Skin epidermis (tissue), 12 donors: ENCODE measurements around the gene MT2A.

Source experiments
- H3K27ac ChIP-seq, 21 experiments: fragments of 200-600 bp; sonication (generic) in 11 of 21; one replicate each; pipeline ENCODE4 v1.5.0; 2020; ENCODE audit warnings: mild to moderate bottlenecking in 3 of 21, inconsistent platforms in 2 of 21, moderate library complexity in 2 of 21
- H3K4me3 ChIP-seq, 7 experiments: fragments of 200-600 bp; sonication (generic) in 2 of 7; one replicate each; pipeline ENCODE4 v1.5.0; 2020; ENCODE audit warnings: inconsistent platforms in 2 of 7, mild to moderate bottlenecking in 2 of 7, moderate library complexity in 1 of 7

Gene MT2A

GRCh38 chr16:56632848-56633365 is 24.5 kb downstream of the MT2A start:
- Histone ChIP-seq H3K27ac (peak overlapping the region in 16 of 21 experiments; percentile 31 to 90 (median 60)), H3K4me3 (peak overlapping the region; percentile 19 to 47 (median 32))

DNA sequence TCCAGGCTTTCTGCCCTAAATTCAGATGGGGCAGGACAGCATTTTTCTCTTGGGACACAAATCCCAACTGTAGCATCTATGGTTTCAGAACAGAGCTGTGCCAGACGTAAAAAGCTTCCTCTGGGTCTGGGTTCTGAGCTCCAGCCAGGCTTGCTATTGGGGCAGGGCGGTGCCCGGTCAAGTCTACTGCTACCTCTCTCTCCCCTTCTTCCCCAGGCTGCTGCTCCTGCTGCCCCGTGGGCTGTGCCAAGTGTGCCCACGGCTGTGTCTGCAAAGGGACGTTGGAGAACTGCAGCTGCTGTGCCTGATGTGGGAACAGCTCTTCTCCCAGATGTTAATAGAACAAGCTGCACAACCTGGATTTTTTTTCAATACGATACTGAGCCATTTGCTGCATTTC is 25.2 kb downstream of the MT2A start:
- Histone ChIP-seq H3K27ac (peak overlapping the region in 8 of 21 experiments; percentile 11 to 90 (median 70)), H3K4me3 (peak overlapping the region in 2 of 7 experiments; percentile 6 to 47)

DNA sequence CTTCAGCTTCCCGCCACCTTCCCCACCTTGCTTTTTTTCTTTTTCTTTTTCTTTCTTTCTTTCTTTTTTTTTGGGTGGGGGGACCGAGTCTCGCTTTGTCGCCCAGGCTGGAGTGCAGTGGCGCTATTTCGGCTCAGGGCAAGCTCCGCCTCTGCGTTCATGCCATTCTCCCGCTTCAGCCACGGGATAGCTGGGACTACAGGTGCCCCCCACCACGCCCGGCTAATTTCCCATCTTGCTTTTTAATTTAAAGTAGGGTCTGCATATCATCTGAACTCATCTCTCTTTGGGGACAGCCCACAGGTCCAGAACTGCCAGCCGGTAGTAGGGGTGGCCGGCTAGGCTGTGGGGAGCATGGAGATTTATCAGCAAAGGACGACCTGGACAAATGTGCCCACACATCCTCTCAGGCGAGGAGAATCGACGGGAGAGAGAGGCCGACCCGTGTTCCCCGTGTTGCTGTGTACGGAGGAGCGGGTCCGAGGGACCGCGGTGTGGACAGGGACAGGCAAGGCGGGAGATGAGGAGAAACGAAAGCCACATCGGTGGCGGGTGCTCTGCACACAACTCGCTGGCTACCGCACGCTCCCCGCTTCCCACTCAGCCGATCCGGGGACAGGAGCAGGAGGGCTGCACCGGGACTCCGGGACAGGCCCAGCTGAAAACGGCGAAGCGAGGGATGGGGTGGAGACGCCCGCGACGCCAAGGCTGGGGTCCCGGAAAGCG is 26.5 kb downstream of the MT2A start:
- Histone ChIP-seq H3K4me3 (no peak overlapping the region), H3K27ac (no peak overlapping the region)

- Histone ChIP-seq H3K27ac (no peak overlapping the region), H3K4me3 (no peak overlapping the region)
Measured at GRCh38 chr16:56635441-56635967, 27.1 kb downstream of the MT2A start.

GRCh38 chr16:56636616-56637413 is 28.4 kb downstream of the MT2A start:
- H3K27ac ChIP-seq: no peak overlapping the region
- no peak overlapping the region for H3K4me3 ChIP-seq

DNA sequence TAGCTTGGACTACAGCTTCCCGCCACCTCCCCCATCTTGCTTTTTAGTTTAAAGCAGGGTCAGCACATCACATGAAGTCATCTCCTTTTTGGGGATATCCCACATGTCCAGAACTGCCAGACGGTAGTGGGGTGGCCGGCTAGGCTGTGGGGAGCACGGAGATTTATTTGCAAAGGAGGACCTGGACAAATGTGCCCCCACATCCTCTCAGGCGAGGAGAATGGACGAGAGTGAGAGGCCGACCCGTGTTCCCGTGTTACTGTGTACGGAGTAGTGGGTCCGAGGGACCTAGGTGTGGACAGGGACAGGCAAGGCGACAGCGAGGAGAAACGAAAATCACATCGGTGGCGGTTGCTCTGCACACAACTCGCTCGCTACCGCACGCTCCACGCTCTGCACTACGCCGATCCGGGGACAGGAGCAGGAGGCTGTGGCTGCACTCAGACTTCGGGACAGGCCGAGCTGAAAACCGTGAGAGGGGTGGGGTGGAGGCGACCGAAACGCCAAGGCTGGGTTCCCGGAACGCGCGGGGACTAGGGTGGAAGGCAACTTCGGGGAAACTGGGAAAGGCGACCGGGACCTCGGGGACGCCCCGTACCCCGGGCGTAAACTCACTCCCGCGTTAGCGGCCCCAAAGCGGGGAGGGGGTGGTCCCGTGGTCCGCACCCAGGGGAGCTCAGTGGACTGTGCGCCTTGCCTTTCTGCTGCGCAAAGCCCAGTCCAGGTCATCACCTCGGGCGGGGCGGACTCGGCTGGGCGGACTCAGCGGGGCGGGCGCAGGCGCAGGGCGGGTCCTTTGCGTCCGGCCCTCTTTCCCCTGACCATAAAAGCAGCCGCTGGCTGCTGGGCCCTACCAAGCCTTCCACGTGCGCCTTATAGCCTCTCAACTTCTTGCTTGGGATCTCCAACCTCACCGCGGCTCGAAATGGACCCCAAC is 29.7 kb downstream of the MT2A start, which contains the start of gene MT1A:
TSS of gene MT1A (plus strand) at position 853 of the 937 bp plus-strand sequence. CDS start at position 926, 73 bp downstream.
- peak within 1 kb of the TSS in 8 of 21 experiments; percentile 4 to 63 (median 42) for H3K27ac ChIP-seq
- H3K4me3 ChIP-seq: peak within 1 kb of the TSS; percentile 5 to 33 (median 19)

DNA sequence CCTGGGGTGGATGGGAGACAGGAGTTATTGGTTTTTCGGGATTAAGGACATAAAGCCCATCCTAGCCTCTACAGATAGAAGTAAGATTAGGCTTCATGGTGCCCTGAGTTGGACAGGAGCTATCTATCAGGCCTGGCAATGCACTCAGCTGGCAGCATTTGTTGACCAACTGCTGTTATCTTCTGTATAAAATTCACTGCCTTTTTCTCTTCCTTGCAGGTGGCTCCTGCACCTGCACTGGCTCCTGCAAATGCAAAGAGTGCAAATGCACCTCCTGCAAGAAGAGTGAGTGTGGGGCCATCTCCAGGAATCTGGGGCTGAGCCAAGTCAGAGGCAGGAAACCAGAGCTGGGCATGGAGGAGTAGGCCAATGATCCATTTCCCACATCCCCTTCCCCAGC is 30.7 kb downstream of the MT2A start:
- Histone ChIP-seq H3K4me3 (no peak overlapping the region), H3K27ac (peak overlapping the region in 1 of 21 experiments; percentile 26)

- Histone ChIP-seq H3K4me3 (no peak overlapping the region), H3K27ac (no peak overlapping the region)
Measured at GRCh38 chr16:56640076-56640475, 31.7 kb downstream of the MT2A start.

DNA sequence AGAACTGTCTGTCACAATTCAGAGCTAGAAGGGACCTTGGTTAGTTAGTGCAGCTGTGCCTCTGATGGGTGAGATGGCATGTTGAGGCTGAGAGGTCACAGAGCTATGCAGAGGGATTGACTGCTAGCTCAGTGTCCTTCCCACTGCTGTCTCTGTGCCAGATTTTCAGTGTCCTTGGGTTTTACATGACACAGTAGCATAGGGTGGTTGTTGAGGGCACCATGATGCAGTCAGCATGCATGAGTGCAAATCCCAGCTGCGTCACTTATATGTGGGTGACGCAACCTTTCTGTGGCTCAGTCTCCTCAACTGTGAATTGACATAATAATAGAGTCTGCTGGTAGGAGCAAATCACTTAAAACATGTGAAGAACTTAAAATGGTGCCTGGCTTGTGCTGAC is 32.8 kb downstream of the MT2A start:
- Histone ChIP-seq H3K27ac (no peak overlapping the region), H3K4me3 (no peak overlapping the region)

- H3K4me3 ChIP-seq: peak overlapping the region; percentile 7 to 25 (median 12)
- peak overlapping the region in 2 of 21 experiments; percentile 21 to 28 for H3K27ac ChIP-seq
Measured at GRCh38 chr16:56643080-56643778, 34.8 kb downstream of the MT2A start.

DNA sequence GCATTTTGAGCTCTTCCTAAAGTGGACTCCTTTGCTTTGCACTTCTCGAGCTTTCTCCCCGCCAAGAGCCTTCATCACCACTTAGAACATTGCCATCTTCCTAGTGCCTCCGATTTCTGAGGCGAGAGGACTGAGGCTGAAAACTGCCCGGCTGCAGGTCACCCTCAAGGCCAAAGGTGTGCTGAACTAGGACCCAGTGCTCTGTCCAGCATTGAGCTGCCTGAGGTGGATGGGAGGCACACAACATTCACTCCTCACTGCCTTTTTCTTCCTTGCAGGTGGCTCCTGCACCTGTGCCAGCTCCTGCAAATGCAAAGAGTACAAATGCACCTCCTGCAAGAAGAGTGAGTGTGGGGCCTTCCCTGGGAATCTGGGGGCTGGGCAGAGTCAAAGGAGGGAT is 35.4 kb downstream of the MT2A start:
- no peak overlapping the region for H3K27ac ChIP-seq
- H3K4me3 ChIP-seq: peak overlapping the region in 2 of 7 experiments; percentile 12 to 14

- no peak overlapping the region for H3K4me3 ChIP-seq
- no peak overlapping the region for H3K27ac ChIP-seq
Measured at GRCh38 chr16:56645311-56645710, 36.9 kb downstream of the MT2A start.

DNA sequence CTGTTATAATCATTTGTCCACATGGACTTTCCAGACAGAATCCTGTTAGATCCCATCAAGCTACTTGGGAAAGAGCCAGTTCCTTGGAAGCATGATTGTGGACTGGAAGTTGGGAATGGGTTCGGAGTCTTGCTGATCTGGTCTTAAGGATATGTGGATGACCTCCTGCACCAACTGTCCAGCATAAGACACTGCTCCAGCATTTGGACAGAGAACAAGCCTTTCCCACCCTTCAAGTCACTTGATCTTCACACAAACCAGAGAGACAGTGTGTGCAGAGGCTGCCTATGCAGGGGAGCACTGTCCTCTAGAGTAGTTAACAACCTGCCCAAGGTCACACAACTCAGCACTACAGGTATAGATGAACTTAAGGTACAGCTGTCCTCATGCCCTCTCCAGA is 37.5 kb downstream of the MT2A start:
- no peak overlapping the region for H3K27ac ChIP-seq
- H3K4me3 ChIP-seq: no peak overlapping the region

DNA sequence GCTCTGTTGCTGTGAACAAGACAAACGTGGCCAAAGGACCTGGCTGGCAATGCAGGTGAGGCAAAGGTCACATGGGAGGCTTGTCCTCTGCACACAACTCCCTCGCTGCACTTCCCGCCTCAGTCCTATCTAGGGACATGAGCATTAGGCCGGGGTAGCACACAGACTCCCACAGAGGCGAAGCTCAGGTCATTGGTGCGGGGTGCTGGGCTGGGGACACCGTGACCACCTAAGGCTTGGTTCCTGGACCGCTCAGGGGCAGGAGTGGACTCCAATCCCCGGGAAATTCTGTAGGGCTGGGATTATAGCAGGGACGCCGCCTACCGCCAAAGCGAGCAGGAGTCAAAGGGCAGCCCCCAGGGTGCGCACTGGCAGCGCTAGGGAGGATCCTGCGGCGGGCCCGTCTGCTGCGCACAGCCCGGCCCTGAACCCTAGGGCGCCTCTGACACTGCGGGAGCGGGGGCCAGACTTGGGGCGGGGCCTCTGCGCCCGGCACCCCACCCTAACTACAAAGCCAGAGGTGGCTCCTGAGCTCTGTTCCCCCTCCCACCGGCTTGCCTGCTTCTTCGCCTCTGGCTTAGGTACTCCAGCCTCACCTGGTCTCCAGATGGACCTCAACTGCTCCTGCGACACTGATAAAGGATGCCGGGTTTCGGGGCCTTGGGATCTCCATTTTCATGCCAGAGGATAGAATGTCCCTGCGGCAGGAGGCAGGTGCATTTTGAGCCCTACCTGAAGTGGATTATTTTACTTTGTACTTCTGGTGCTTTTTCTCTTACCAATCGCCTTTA is 39.5 kb downstream of the MT2A start:
- Histone ChIP-seq H3K27ac (no peak overlapping the region), H3K4me3 (no peak overlapping the region)

GRCh38 chr16:56649271-56649670 is 40.9 kb downstream of the MT2A start:
- Histone ChIP-seq H3K4me3 (no peak overlapping the region), H3K27ac (no peak overlapping the region)

DNA sequence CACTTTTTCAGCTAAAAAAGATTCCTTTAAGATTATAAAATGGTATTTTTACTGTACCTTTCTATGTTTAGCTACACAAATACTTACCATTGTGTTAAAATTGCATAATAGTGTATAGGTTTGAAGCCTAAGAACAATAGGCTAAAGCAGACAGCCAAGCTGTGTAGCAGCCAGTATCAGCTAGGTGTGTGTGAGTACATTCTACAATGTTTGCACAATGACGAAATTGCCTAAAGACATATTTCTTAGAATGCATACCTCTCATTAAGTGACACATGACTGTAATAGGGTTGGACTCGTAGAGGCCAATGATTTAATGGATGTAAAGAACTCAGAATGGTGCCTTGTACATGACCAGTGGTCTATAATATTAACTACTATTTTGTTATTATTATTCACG is 41.4 kb downstream of the MT2A start:
- Histone ChIP-seq H3K4me3 (no peak overlapping the region), H3K27ac (no peak overlapping the region)

GRCh38 chr16:56651586-56651985 is 43.2 kb downstream of the MT2A start, which contains the start of gene MT1B:
MT1B (plus strand) TSS chr16:56651886; CDS start chr16:56651954, 68 bp downstream.
- Histone ChIP-seq H3K4me3 (no peak within 1 kb of the TSS), H3K27ac (no peak within 1 kb of the TSS)

GRCh38 chr16:56652600-56652999 is 44.2 kb downstream of the MT2A start:
- Histone ChIP-seq H3K27ac (no peak overlapping the region), H3K4me3 (no peak overlapping the region)
